ENCODE results near the gene AP1B1.

DNA sequence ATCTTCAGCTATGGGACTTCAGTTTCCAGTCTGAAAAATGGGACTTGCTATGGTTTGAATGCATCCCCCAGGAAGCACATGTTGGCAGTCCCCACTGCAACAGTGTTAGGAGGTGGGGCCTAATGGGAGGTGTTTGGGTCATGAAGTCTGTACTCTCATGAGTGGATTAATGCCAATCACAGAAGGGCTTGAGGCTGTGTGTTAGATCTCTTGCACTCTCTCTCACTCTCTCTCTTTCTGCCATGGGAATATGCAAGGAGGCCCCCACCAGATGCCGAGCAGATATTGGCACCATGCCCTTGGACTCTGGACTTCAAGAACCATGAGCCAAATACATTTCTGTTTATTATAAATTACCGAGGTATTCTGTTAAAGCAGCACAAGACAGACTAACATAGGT, 7.8 kb upstream of the AP1B1 start:
- TF ChIP-seq, protein P1, sequence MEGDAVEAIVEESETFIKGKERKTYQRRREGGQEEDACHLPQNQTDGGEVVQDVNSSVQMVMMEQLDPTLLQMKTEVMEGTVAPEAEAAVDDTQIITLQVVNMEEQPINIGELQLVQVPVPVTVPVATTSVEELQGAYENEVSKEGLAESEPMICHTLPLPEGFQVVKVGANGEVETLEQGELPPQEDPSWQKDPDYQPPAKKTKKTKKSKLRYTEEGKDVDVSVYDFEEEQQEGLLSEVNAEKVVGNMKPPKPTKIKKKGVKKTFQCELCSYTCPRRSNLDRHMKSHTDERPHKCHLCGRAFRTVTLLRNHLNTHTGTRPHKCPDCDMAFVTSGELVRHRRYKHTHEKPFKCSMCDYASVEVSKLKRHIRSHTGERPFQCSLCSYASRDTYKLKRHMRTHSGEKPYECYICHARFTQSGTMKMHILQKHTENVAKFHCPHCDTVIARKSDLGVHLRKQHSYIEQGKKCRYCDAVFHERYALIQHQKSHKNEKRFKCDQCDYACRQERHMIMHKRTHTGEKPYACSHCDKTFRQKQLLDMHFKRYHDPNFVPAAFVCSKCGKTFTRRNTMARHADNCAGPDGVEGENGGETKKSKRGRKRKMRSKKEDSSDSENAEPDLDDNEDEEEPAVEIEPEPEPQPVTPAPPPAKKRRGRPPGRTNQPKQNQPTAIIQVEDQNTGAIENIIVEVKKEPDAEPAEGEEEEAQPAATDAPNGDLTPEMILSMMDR (IDR thresholded peaks at IDR 0.05; ENCODE audit: poor library complexity), result no peak
- TF ChIP-seq EZH2 (IDR thresholded peaks at IDR 0.05; ENCODE audit: borderline replicate concordance), result no peak
- TF ChIP-seq EZH2phosphoT487 (IDR thresholded peaks at IDR 0.05; ENCODE audit: low read depth, severe bottlenecking, unreplicated experiment), result no peak
